Mesenchymal stem cell (in vitro differentiated cells and primary cell): Measurements from ENCODE around the gene DNAH11.

Experiments
- DNase-seq: peaks from one replicate; pipeline ENCODE4 v3.0.0-alpha.2; 2013
- H2AFZ ChIP-seq: one replicate; pipeline ENCODE4 v1.6.1; 2013; ENCODE audit warnings: low read depth, mild to moderate bottlenecking, control low read depth, inconsistent platforms, low read length, moderate library complexity
- H2AK5ac ChIP-seq: 2 replicates; pipeline ENCODE4 v1.6.1; 2013; ENCODE audit warnings: low read length, moderate library complexity, mild to moderate bottlenecking, inconsistent platforms; ENCODE audit not compliant: severe bottlenecking
- H2BK120ac ChIP-seq: one replicate; pipeline ENCODE4 v1.6.1; 2013; ENCODE audit warnings: low read depth, mild to moderate bottlenecking, inconsistent platforms, low read length, moderate library complexity
- H2BK12ac ChIP-seq, 2 experiments: one replicate each; pipeline ENCODE4 v1.6.1; 2013; ENCODE audit warnings: inconsistent platforms in 2 of 2, low read length in 2 of 2, mild to moderate bottlenecking in 2 of 2, moderate library complexity in 2 of 2, control low read depth in 1 of 2
- H2BK15ac ChIP-seq: one replicate; pipeline ENCODE4 v1.6.1; 2013; ENCODE audit warnings: mild to moderate bottlenecking, low read depth, inconsistent platforms; ENCODE audit not compliant: poor library complexity, severe bottlenecking
- H2BK5ac ChIP-seq: 2 replicates; pipeline ENCODE4 v1.6.1; 2013; ENCODE audit warnings: low read depth, mild to moderate bottlenecking, low read length, control low read depth, inconsistent platforms; ENCODE audit not compliant: poor library complexity, severe bottlenecking
- H3K14ac ChIP-seq, 2 experiments: one replicate each; pipeline ENCODE4 v1.6.1; 2013; ENCODE audit warnings: inconsistent platforms in 2 of 2, low read length in 2 of 2, control low read depth in 1 of 2, mild to moderate bottlenecking in 1 of 2, moderate library complexity in 1 of 2
- H3K18ac ChIP-seq, 2 experiments: one replicate each; pipeline ENCODE4 v1.6.1; 2013; ENCODE audit warnings: inconsistent platforms in 2 of 2, low read length in 2 of 2, control low read depth in 1 of 2, low read depth in 1 of 2, mild to moderate bottlenecking in 1 of 2
- H3K23ac ChIP-seq, 2 experiments: one replicate each; pipeline ENCODE4 v1.6.1; 2013; ENCODE audit warnings: inconsistent platforms in 2 of 2, low read length in 2 of 2, mild to moderate bottlenecking in 2 of 2, moderate library complexity in 2 of 2, control low read depth in 1 of 2
- H3K27ac ChIP-seq: 2 replicates; pipeline ENCODE4 v1.5.1; 2013; ENCODE audit warnings: mild to moderate bottlenecking, moderate library complexity, low read length, control low read depth, inconsistent platforms; ENCODE audit not compliant: poor library complexity, severe bottlenecking
- H3K27me3 ChIP-seq, 2 experiments: 2 replicates each; pipeline versions ENCODE4 v1.6.1 to v1.7.0; 2013; ENCODE audit warnings: low read length in 2 of 2, mild to moderate bottlenecking in 2 of 2, moderate library complexity in 2 of 2, control low read depth in 1 of 2, inconsistent platforms in 1 of 2; ENCODE audit not compliant: control insufficient read depth in 1 of 2, insufficient read depth in 1 of 2
- H3K36me3 ChIP-seq, 2 experiments: 2 replicates each; pipeline versions ENCODE4 v1.6.1 to v1.7.0; 2013; ENCODE audit warnings: low read length in 2 of 2, control low read depth in 1 of 2, inconsistent platforms in 1 of 2, low read depth in 1 of 2, mild to moderate bottlenecking in 1 of 2; ENCODE audit not compliant: insufficient read depth in 2 of 2, control insufficient read depth in 1 of 2
- H3K4ac ChIP-seq, 2 experiments: one replicate each; pipeline ENCODE4 v1.6.1; 2013; ENCODE audit warnings: inconsistent platforms in 2 of 2, low read length in 2 of 2, mild to moderate bottlenecking in 2 of 2, moderate library complexity in 2 of 2, control low read depth in 1 of 2, low read depth in 1 of 2
- H3K4me1 ChIP-seq: 2 replicates; pipeline ENCODE4 v1.6.1; 2013; ENCODE audit warnings: low read depth, low read length, control low read depth; ENCODE audit not compliant: control insufficient read depth, insufficient read depth
- H3K4me2 ChIP-seq: 2 replicates; pipeline ENCODE4 v1.6.1; 2013; ENCODE audit warnings: low read length, mild to moderate bottlenecking, inconsistent platforms; ENCODE audit not compliant: poor library complexity, severe bottlenecking
- H3K4me3 ChIP-seq, 2 experiments: 2 replicates each; pipeline versions ENCODE4 v1.5.1 to v1.7.0; 2013; ENCODE audit warnings: low read length in 2 of 2, mild to moderate bottlenecking in 2 of 2, control low read depth in 1 of 2, low read depth in 1 of 2; ENCODE audit not compliant: insufficient read depth in 1 of 2
- H3K79me1 ChIP-seq: replicated peaks from 2 replicates; pipeline ENCODE4 v1.6.1; 2013; ENCODE audit warnings: mild to moderate bottlenecking, control low read depth, low read length, inconsistent platforms; ENCODE audit not compliant: poor library complexity, severe bottlenecking
- H3K9ac ChIP-seq: 2 replicates; pipeline ENCODE4 v1.7.0; 2013; ENCODE audit warnings: mild to moderate bottlenecking, low read length, moderate library complexity
- H3K9me3 ChIP-seq: 2 replicates; pipeline ENCODE4 v1.7.0; 2013; ENCODE audit warnings: mild to moderate bottlenecking, low read length; ENCODE audit not compliant: control insufficient read depth
- H4K8ac ChIP-seq: one replicate; pipeline ENCODE4 v1.6.1; 2013; ENCODE audit warnings: inconsistent platforms, mild to moderate bottlenecking, low read length, moderate library complexity
- H4K91ac ChIP-seq: one replicate; pipeline ENCODE4 v1.6.1; 2013; ENCODE audit warnings: mild to moderate bottlenecking, low read length, inconsistent platforms
- WGBS: methylation state at CpG from one replicate; pipeline ENCODE4 v1.1.7; 2013; ENCODE audit warnings: mixed read lengths; 5-methylcytosine and 5-hydroxymethylcytosine counted together

Gene DNAH11

GRCh38 chr7:21544303-21544656 is 1.4 kb downstream of the DNAH11 start:
- Histone ChIP-seq H4K91ac (no peak overlapping the region), H3K4me2 (no peak overlapping the region)
- 35% methylated on average over 1 of the region's 3 CpGs for WGBS

GRCh38 chr7:21544715-21545114 is 1.9 kb downstream of the DNAH11 start:
- Histone ChIP-seq H2BK15ac (no peak overlapping the region), H2BK120ac (no peak overlapping the region), H3K4me2 (no peak overlapping the region), H2BK12ac (no peak overlapping the region), H2AFZ (no peak overlapping the region), H3K36me3 (no peaks in the 10 kb centered on the region), H3K9me3 (no peaks in the 10 kb centered on the region), H2BK5ac (no peak overlapping the region), H3K4me1 (peaks cover 12% of the 10 kb centered on the region), H3K4ac (no peak overlapping the region), H3K9ac (no peak overlapping the region), H3K79me1 (no peaks in the 10 kb centered on the region), H3K23ac (no peak overlapping the region), H4K91ac (no peak overlapping the region), H3K27ac (no peak overlapping the region), H3K27me3 (peaks cover 44 to 46% of the 10 kb centered on the region in 2 experiments), H3K18ac (no peak overlapping the region), H2AK5ac (no peak overlapping the region), H4K8ac (no peak overlapping the region), H3K4me3 (no peak overlapping the region), H3K14ac (no peak overlapping the region)
- WGBS: no CpG with 5 or more reads among the region's 3 CpGs
- no peak for DNase-seq

More at GRCh38 chr7:21544303-21544656, 1.4 kb downstream of the DNAH11 start:
- Histone ChIP-seq H3K27ac (no peak overlapping the region), H3K18ac (no peak overlapping the region), H2BK12ac (no peak overlapping the region), H2BK120ac (no peak overlapping the region), H3K4ac (no peak overlapping the region), H3K36me3 (no peaks in the 10 kb centered on the region), H3K9ac (no peak overlapping the region), H2BK5ac (no peak overlapping the region), H2BK15ac (no peak overlapping the region), H4K8ac (no peak overlapping the region), H3K4me3 (no peak overlapping the region), H2AK5ac (no peak overlapping the region), H3K79me1 (no peaks in the 10 kb centered on the region), H3K27me3 (peaks cover 46 to 48% of the 10 kb centered on the region in 2 experiments), H3K14ac (no peak overlapping the region), H2AFZ (no peak overlapping the region), H3K9me3 (no peaks in the 10 kb centered on the region), H3K23ac (no peak overlapping the region), H3K4me1 (peaks cover 12% of the 10 kb centered on the region)
- DNase-seq: no peak

GRCh38 chr7:21547501-21547900 is 4.7 kb downstream of the DNAH11 start:
- Histone ChIP-seq H2AFZ (no peak overlapping the region), H2BK120ac (no peak overlapping the region), H3K9ac (no peak overlapping the region), H3K9me3 (no peaks in the 10 kb centered on the region), H3K23ac (no peak overlapping the region), H3K79me1 (no peaks in the 10 kb centered on the region), H3K4ac (no peak overlapping the region), H3K36me3 (no peaks in the 10 kb centered on the region), H2BK15ac (no peak overlapping the region), H2BK12ac (no peak overlapping the region), H3K14ac (no peak overlapping the region), H3K27ac (no peak overlapping the region), H4K8ac (no peak overlapping the region), H3K4me2 (no peak overlapping the region), H2AK5ac (no peak overlapping the region), H3K4me3 (no peak overlapping the region), H3K4me1 (peaks cover 12% of the 10 kb centered on the region), H4K91ac (no peak overlapping the region), H3K18ac (no peak overlapping the region), H2BK5ac (no peak overlapping the region), H3K27me3 (peaks cover 26 to 33% of the 10 kb centered on the region in 2 experiments)
- WGBS: 89% methylated on average over 3 of the region's 3 CpGs
- no peak for DNase-seq

GRCh38 chr7:21548491-21548890 is 5.7 kb downstream of the DNAH11 start:
- Histone ChIP-seq H3K79me1 (no peaks in the 10 kb centered on the region), H2AFZ (no peak overlapping the region), H3K23ac (no peak overlapping the region), H3K4me2 (no peak overlapping the region), H3K9ac (no peak overlapping the region), H3K14ac (no peak overlapping the region), H3K4me3 (no peak overlapping the region), H3K4me1 (peaks cover 3% of the 10 kb centered on the region), H2BK15ac (no peak overlapping the region), H2BK120ac (no peak overlapping the region), H2BK12ac (no peak overlapping the region), H3K18ac (no peak overlapping the region), H3K36me3 (no peaks in the 10 kb centered on the region), H3K27ac (no peak overlapping the region), H2AK5ac (no peak overlapping the region), H4K91ac (no peak overlapping the region), H4K8ac (no peak overlapping the region), H3K4ac (no peak overlapping the region), H3K9me3 (no peaks in the 10 kb centered on the region), H2BK5ac (no peak overlapping the region), H3K27me3 (peaks cover 16 to 23% of the 10 kb centered on the region in 2 experiments)
- no peak for DNase-seq
- 86% methylated on average over 3 of the region's 3 CpGs for whole genome bisulfite sequencing
